GM19025 (cell line): Measurements from ENCODE around the gene FOXC2.

Source experiments
- ATAC-seq: cut with Tn5 transposase; IDR thresholded peaks from one replicate; pipeline ENCODE4 v1.9.1; 2021; ENCODE audit warnings: mild to moderate bottlenecking, low read depth, moderate library complexity; ENCODE audit not compliant: unreplicated experiment

Gene FOXC2

GRCh38 chr16:86532526-86532815, 34.2 kb upstream of the FOXC2 start:
- ATAC-seq = no peak

- ATAC-seq = no peak
Measured at GRCh38 chr16:86533076-86533475, 33.6 kb upstream of the FOXC2 start.

GRCh38 chr16:86533767-86534351, 32.8 kb upstream of the FOXC2 start:
- ATAC-seq = no peak

GRCh38 chr16:86534779-86535615, 31.6 kb upstream of the FOXC2 start:
- no peak for ATAC-seq

- no peak for ATAC-seq
Measured at GRCh38 chr16:86536621-86537020, 30.0 kb upstream of the FOXC2 start.

GRCh38 chr16:86537486-86537885, 29.1 kb upstream of the FOXC2 start:
- ATAC-seq = no peak

GRCh38 chr16:86538196-86538780, 28.3 kb upstream of the FOXC2 start:
- no peak for ATAC-seq

GRCh38 chr16:86540894-86541293, 25.7 kb upstream of the FOXC2 start:
- no peak for ATAC-seq

- no peak for ATAC-seq
Measured at GRCh38 chr16:86541560-86541959, 25.1 kb upstream of the FOXC2 start.

- ATAC-seq = no peak
Measured at GRCh38 chr16:86542756-86543750, 23.6 kb upstream of the FOXC2 start.

GRCh38 chr16:86545481-86545880, 21.1 kb upstream of the FOXC2 start:
- ATAC-seq = no peak

- ATAC-seq = no peak
Measured at GRCh38 chr16:86545954-86546637, 20.5 kb upstream of the FOXC2 start.

GRCh38 chr16:86546638-86547013, 20.0 kb upstream of the FOXC2 start:
- no peak for ATAC-seq

- ATAC-seq = no peak
Measured at GRCh38 chr16:86547286-86547685, 19.3 kb upstream of the FOXC2 start.

GRCh38 chr16:86549076-86549892, 17.3 kb upstream of the FOXC2 start:
- no peak for ATAC-seq

GRCh38 chr16:86549893-86550190, 16.8 kb upstream of the FOXC2 start:
- no peak for ATAC-seq

- ATAC-seq = no peak
Measured at GRCh38 chr16:86550281-86550680, 16.3 kb upstream of the FOXC2 start.

GRCh38 chr16:86553356-86553755, 13.3 kb upstream of the FOXC2 start:
- ATAC-seq = no peak

- ATAC-seq = no peak
Measured at GRCh38 chr16:86554599-86554916, 12.1 kb upstream of the FOXC2 start.
